MM.1S (cell line): ENCODE data around the gene LHX1.

Source experiments
- DNase-seq: peaks from one replicate; pipeline ENCODE4 v3.0.0-alpha.2; 2015
- H2AFZ ChIP-seq: fragments of 300-600 bp; sonication (generic); 2 replicates; pipeline ENCODE4 v1.6.0; 2016; ENCODE audit warnings: antibody characterized with exemption, low read length
- H3F3A ChIP-seq: fragments of 300-600 bp; sonication (generic); 2 replicates; pipeline ENCODE4 v1.6.1; 2016; ENCODE audit warnings: mild to moderate bottlenecking, antibody characterized with exemption, low read length, moderate library complexity, mixed read lengths; ENCODE audit not compliant: insufficient read depth
- H3K27ac ChIP-seq: fragments of 300-600 bp; sonication (generic); 2 replicates; pipeline ENCODE4 v1.5.1; 2016; ENCODE audit warnings: mild to moderate bottlenecking, low read length
- H3K27me3 ChIP-seq: fragments of 300-600 bp; sonication (generic); replicated peaks from 2 replicates; pipeline ENCODE4 v1.6.0; 2016; ENCODE audit warnings: low read length; ENCODE audit not compliant: insufficient read depth
- H3K36me3 ChIP-seq: fragments of 300-600 bp; sonication (generic); replicated peaks from 2 replicates; pipeline ENCODE4 v1.6.1; 2016; ENCODE audit warnings: mild to moderate bottlenecking, low read length, mixed read lengths; ENCODE audit not compliant: insufficient read depth
- H3K4me1 ChIP-seq: fragments of 300-600 bp; sonication (generic); 2 replicates; pipeline ENCODE4 v1.6.1; 2016; ENCODE audit warnings: low read length, mixed read lengths
- H3K4me2 ChIP-seq: fragments of 300-600 bp; sonication (generic); 2 replicates; pipeline ENCODE4 v1.6.0; 2016; ENCODE audit warnings: low read depth, low read length
- H3K4me3 ChIP-seq: fragments of 300-600 bp; sonication (generic); 2 replicates; pipeline ENCODE4 v1.5.1; 2016; ENCODE audit warnings: low read length, mixed read lengths
- H3K79me2 ChIP-seq: fragments of 300-600 bp; sonication (generic); 2 replicates; pipeline ENCODE4 v1.6.1; 2016; ENCODE audit warnings: mixed run types, low read length, mixed read lengths
- H3K9ac ChIP-seq: fragments of 300-600 bp; sonication (generic); 2 replicates; pipeline ENCODE4 v1.6.1; 2016; ENCODE audit warnings: low read length, mixed read lengths
- H3K9me2 ChIP-seq: fragments of 300-600 bp; sonication (generic); replicated peaks from 2 replicates; pipeline ENCODE4 v1.6.1; 2016; ENCODE audit warnings: mild to moderate bottlenecking, low read length, mixed read lengths; ENCODE audit not compliant: insufficient read depth
- H3K9me3 ChIP-seq: fragments of 300-600 bp; sonication (generic); replicated peaks from 2 replicates; pipeline ENCODE4 v1.6.1; 2016; ENCODE audit warnings: mild to moderate bottlenecking, low read length, mixed read lengths; ENCODE audit not compliant: insufficient read depth
- H4K20me1 ChIP-seq: fragments of 300-600 bp; sonication (generic); 2 replicates; pipeline ENCODE4 v1.6.1; 2016; ENCODE audit warnings: mild to moderate bottlenecking, low read length, moderate library complexity, mixed read lengths; ENCODE audit not compliant: insufficient read depth
- EZH2 ChIP-seq: fragments of 300-600 bp; sonication (generic); optimal IDR thresholded peaks from 2 replicates; pipeline ENCODE3; 2017; ENCODE audit warnings: low read depth, mild to moderate bottlenecking, antibody characterized with exemption, low read length, mixed read lengths
- EZH2phosphoT487 ChIP-seq: fragments of 300-600 bp; sonication (generic); IDR thresholded peaks from 2 replicates; pipeline ENCODE4 v1.6.1; 2018; ENCODE audit warnings: antibody characterized with exemption, low read length
- TF ChIP-seq, protein P1 (sequence below): fragments of 300-600 bp; sonication (generic); IDR thresholded peaks from 2 replicates; pipeline ENCODE4 v1.5.1; 2016; ENCODE audit warnings: antibody characterized with exemption, low read length, mixed read lengths

Gene LHX1

DNA sequence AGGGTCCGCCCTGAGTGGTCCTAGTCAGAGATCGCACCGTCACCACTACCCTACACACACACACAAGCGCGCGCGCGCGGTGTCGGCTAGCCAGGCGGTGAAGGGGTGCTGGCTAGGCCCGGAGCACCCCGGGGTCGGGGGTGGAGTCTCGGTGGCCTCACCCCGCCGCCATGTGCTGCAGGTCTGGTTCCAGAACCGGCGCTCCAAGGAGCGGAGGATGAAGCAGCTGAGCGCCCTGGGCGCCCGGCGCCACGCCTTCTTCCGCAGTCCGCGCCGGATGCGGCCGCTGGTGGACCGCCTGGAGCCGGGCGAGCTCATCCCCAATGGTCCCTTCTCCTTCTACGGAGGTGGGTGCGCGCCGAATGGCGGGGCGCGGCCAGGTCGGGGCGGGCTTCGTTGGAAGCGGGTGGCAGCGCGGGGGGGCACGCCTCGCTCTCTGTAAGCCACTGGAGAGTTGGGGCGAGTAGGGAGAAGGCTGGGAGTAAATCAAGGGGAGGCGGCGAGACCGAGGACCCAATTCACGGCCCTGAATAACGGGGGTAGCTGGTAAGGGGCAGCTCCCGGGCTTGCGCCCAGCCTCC lies 4.8 kb downstream of the LHX1 start:
- H3K9me3 ChIP-seq: no peaks in the 10 kb centered on the region
- H3K9ac ChIP-seq: no peak overlapping the region
- peaks cover 98% of the 10 kb centered on the region for H3K27me3 ChIP-seq
- DNase-seq: no peak
- H3K4me2 ChIP-seq: no peak overlapping the region
- H3F3A ChIP-seq: no peaks in the 10 kb centered on the region
- no peaks in the 10 kb centered on the region for H3K79me2 ChIP-seq
- H2AFZ ChIP-seq: no peak overlapping the region
- H3K4me1 ChIP-seq: no peaks in the 10 kb centered on the region
- H3K36me3 ChIP-seq: no peaks in the 10 kb centered on the region
- TF ChIP-seq EZH2phosphoT487 (no peak), EZH2 (no peak)
- TF ChIP-seq, protein P1, sequence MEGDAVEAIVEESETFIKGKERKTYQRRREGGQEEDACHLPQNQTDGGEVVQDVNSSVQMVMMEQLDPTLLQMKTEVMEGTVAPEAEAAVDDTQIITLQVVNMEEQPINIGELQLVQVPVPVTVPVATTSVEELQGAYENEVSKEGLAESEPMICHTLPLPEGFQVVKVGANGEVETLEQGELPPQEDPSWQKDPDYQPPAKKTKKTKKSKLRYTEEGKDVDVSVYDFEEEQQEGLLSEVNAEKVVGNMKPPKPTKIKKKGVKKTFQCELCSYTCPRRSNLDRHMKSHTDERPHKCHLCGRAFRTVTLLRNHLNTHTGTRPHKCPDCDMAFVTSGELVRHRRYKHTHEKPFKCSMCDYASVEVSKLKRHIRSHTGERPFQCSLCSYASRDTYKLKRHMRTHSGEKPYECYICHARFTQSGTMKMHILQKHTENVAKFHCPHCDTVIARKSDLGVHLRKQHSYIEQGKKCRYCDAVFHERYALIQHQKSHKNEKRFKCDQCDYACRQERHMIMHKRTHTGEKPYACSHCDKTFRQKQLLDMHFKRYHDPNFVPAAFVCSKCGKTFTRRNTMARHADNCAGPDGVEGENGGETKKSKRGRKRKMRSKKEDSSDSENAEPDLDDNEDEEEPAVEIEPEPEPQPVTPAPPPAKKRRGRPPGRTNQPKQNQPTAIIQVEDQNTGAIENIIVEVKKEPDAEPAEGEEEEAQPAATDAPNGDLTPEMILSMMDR: no peak
- no peak overlapping the region for H3K4me3 ChIP-seq
- no peaks in the 10 kb centered on the region for H3K9me2 ChIP-seq
- no peaks in the 10 kb centered on the region for H4K20me1 ChIP-seq
- no peak overlapping the region for H3K27ac ChIP-seq

DNA sequence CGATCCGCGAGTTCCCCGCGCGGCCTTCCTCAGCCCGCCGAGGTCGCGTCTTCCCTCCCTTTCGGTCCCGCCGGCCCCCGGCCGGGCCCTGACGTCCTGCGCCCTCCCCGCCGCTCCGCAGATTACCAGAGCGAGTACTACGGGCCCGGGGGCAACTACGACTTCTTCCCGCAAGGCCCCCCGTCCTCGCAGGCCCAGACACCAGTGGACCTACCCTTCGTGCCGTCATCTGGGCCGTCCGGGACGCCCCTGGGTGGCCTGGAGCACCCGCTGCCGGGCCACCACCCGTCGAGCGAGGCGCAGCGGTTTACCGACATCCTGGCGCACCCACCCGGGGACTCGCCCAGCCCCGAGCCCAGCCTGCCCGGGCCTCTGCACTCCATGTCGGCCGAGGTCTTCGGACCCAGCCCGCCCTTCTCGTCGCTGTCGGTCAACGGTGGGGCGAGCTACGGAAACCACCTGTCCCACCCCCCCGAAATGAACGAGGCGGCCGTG lies 5.4 kb downstream of the LHX1 start:
- Histone ChIP-seq H3K9ac (no peak overlapping the region), H3K4me2 (no peak overlapping the region), H3K79me2 (no peaks in the 10 kb centered on the region), H3K27ac (no peak overlapping the region), H3K27me3 (peaks cover 98% of the 10 kb centered on the region), H3K9me3 (no peaks in the 10 kb centered on the region), H4K20me1 (no peaks in the 10 kb centered on the region), H2AFZ (no peak overlapping the region), H3K4me3 (no peak overlapping the region), H3K36me3 (no peaks in the 10 kb centered on the region), H3K4me1 (no peaks in the 10 kb centered on the region), H3K9me2 (no peaks in the 10 kb centered on the region), H3F3A (no peaks in the 10 kb centered on the region)
- TF ChIP-seq EZH2phosphoT487: no peak
- TF ChIP-seq, protein P1: no peak
- TF ChIP-seq EZH2: no peak
- DNase-seq: no peak

DNA sequence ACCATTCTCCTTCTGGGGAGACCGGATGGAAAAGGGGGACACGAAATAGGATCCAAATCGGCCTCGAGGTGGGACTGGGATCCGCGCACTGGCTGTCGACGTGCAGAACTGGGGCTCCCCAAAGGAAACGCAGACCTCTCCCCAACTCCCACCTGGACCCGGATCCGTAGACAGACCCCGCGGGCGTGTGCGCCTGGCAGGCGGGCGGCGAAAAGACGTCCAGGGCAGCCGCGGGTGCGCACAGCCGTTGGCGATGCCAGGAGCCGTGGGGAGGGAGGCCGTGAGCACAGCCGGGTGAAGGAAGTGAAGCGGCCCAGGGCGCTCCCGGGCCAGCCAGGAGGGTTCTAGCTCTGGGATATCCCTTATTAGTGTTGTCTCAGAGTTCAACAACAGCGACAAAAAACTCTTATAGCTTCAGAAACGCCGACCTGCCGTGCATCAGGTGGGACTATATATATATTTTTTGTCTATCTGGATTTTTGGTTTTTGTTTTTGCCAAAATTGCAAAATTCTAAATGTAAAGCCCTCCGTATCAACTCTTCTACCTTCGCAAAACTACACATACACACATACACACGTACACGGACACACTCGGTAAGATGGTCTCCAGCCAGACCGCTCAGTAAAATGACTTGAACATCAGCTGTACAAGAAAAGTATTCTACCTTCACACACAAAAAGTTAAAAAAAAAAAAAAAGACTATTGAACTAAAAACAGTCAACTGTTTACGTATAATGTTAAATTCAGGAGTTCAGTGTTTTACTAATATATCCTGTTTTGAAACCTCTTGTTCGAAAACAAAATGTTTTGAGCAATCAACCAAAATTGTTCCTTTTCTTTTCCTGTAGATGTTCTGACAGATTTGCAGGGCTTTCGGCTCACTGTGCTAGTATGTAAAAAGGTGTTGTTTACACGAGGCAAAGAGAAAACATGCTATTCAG lies 6.2 kb downstream of the LHX1 start:
- Histone ChIP-seq H3K9me3 (no peaks in the 10 kb centered on the region), H3K9me2 (no peaks in the 10 kb centered on the region), H3F3A (no peaks in the 10 kb centered on the region), H3K79me2 (no peaks in the 10 kb centered on the region), H3K4me1 (peaks cover 6% of the 10 kb centered on the region; the same call in 1 of the 2 replicates), H3K36me3 (no peaks in the 10 kb centered on the region), H4K20me1 (no peaks in the 10 kb centered on the region), H2AFZ (no peak overlapping the region), H3K27ac (no peak overlapping the region), H3K9ac (no peak overlapping the region), H3K4me2 (no peak overlapping the region), H3K27me3 (peaks cover 93% of the 10 kb centered on the region), H3K4me3 (no peak overlapping the region)
- no peak for TF ChIP-seq EZH2phosphoT487
- TF ChIP-seq, protein P1: no peak
- DNase-seq: no peak
